Fibroblast of lung (primary cell): ENCODE data around the gene PRXL2A. TPM values are rescaled to one million over a fixed set of nuclear protein-coding genes. Genes with fewer than 3 reads are reported as not detected.

Experiments used
- DNase-seq, 2 donors: peaks; one replicate each; pipeline versions ENCODE4 v3.0.0 to v3.0.0-alpha.2; 2010; ENCODE audit warnings: low read depth in 2 of 2
- H2AFZ ChIP-seq: 2 replicates; pipeline ENCODE4 v1.5.1; 2012; ENCODE audit warnings: low read length, control low read depth, inconsistent platforms
- H3K27ac ChIP-seq: 2 replicates; pipeline ENCODE4 v1.5.1; 2011; ENCODE audit warnings: low read length, control low read depth; ENCODE audit not compliant: insufficient read depth
- H3K27me3 ChIP-seq: 2 replicates; pipeline ENCODE4 v1.5.1; 2011; ENCODE audit warnings: mild to moderate bottlenecking, low read length; ENCODE audit not compliant: control insufficient read depth, insufficient read depth
- H3K36me3 ChIP-seq: 2 replicates; pipeline ENCODE4 v1.5.1; 2011; ENCODE audit warnings: low read length; ENCODE audit not compliant: control insufficient read depth, insufficient read depth
- H3K4me1 ChIP-seq: 2 replicates; pipeline ENCODE4 v1.5.1; 2011; ENCODE audit warnings: low read length; ENCODE audit not compliant: control insufficient read depth, insufficient read depth; ENCODE audit errors: extremely low read depth
- H3K4me2 ChIP-seq: 2 replicates; pipeline ENCODE4 v1.5.1; 2011; ENCODE audit warnings: low read length, control low read depth; ENCODE audit not compliant: insufficient read depth; ENCODE audit errors: extremely low read depth
- H3K4me3 ChIP-seq, 4 experiments: fragments of 200-600 bp in 1 of 4; sonication (generic) in 1 of 4; replicated peaks in 1 of 4; 2 replicates each; pipeline ENCODE4 v1.5.1; 2011 to 2016; ENCODE audit warnings: low read length in 4 of 4, low read depth in 3 of 4, mild to moderate bottlenecking in 3 of 4, control low read depth in 2 of 4, inconsistent platforms in 1 of 4, mixed read lengths in 1 of 4; ENCODE audit not compliant: insufficient read depth in 1 of 4; ENCODE audit errors: control extremely low read depth in 1 of 4
- H3K79me2 ChIP-seq: 2 replicates; pipeline ENCODE4 v1.5.1; 2012; ENCODE audit warnings: mild to moderate bottlenecking, low read length, inconsistent platforms; ENCODE audit not compliant: control insufficient read depth, insufficient read depth
- H3K9ac ChIP-seq: 2 replicates; pipeline ENCODE4 v1.5.1; 2011; ENCODE audit warnings: mild to moderate bottlenecking, low read length, control low read depth; ENCODE audit not compliant: insufficient read depth
- H3K9me3 ChIP-seq: 2 replicates; pipeline ENCODE4 v1.5.1; 2012; ENCODE audit warnings: low read depth, low read length; ENCODE audit not compliant: control insufficient read depth, insufficient read depth
- H4K20me1 ChIP-seq: 2 replicates; pipeline ENCODE4 v1.5.1; 2011; ENCODE audit warnings: low read length; ENCODE audit not compliant: control insufficient read depth, insufficient read depth; ENCODE audit errors: extremely low read depth
- EZH2 ChIP-seq: IDR thresholded peaks from 2 replicates; pipeline ENCODE4 v1.5.1; 2012; ENCODE audit warnings: low read length, control low read depth, mild to moderate bottlenecking; ENCODE audit errors: missing control alignments
- polyA plus RNA-seq, 2 donors: library from polyadenylated mRNA; depleted of rRNA in 1 of 2; stranded (reverse) in 1 of 2; unstranded in 1 of 2; fragments of >200 nt; gene quantifications; 2 replicates each; pipeline ENCODE4 v1.2.1, GENCODE V29; 2011 to 2012; ENCODE audit warnings: missing spikeins in 1 of 2
- total RNA-seq: library from RNA; depleted of rRNA; stranded (reverse); fragments of >200 nt; gene quantifications from 2 replicates; pipeline ENCODE4 v1.2.1, GENCODE V29; 2014
- TF ChIP-seq, protein P1 (sequence below), 2 donors: IDR thresholded peaks in 1 of 2; conservative IDR thresholded peaks in 1 of 2; 1 replicate in 1 of 2; 2 replicates in 1 of 2; pipeline ENCODE4 v1.5.1; 2011 to 2012; ENCODE audit warnings: low read length in 2 of 2, control low read depth in 1 of 2, inconsistent platforms in 1 of 2, low read depth in 1 of 2, mild to moderate bottlenecking in 1 of 2

PRXL2A gene
- total and polyA plus RNA-seq, 2 donors (not counting 1 experiment from before 2014, with no cell fraction given) = 1.6 to 19.2 TPM

DNA sequence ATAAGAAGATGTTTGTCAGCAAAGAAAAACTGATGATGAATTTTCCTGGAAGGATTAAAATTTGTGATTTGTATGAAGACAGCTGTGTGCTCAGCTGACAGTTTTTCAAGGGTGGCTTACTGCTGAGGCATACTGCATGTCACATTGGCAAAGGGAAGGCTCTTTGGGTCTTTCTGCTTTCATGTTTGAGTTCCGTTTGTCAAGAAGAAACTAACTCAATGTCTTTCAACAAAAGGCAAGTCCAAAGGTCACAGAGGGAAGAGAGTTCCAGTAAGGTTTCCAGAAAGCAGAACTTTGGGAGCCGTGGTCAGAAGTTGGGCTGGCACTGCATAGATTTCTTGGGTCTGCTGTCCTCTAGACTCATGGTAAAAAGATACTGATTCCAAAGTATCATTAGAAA is 34.8 kb upstream of the PRXL2A start:
- Histone ChIP-seq H3K27ac (no peak overlapping the region), H2AFZ (no peak overlapping the region), H3K9ac (no peak overlapping the region), H3K4me3 (no peak overlapping the region), H3K4me1 (no peaks in the 10 kb centered on the region), H3K36me3 (no peaks in the 10 kb centered on the region), H4K20me1 (no peaks in the 10 kb centered on the region), H3K27me3 (no peaks in the 10 kb centered on the region), H3K9me3 (no peaks in the 10 kb centered on the region), H3K4me2 (no peak overlapping the region), H3K79me2 (no peaks in the 10 kb centered on the region)
- no peak for TF ChIP-seq EZH2
- TF ChIP-seq, protein P1, sequence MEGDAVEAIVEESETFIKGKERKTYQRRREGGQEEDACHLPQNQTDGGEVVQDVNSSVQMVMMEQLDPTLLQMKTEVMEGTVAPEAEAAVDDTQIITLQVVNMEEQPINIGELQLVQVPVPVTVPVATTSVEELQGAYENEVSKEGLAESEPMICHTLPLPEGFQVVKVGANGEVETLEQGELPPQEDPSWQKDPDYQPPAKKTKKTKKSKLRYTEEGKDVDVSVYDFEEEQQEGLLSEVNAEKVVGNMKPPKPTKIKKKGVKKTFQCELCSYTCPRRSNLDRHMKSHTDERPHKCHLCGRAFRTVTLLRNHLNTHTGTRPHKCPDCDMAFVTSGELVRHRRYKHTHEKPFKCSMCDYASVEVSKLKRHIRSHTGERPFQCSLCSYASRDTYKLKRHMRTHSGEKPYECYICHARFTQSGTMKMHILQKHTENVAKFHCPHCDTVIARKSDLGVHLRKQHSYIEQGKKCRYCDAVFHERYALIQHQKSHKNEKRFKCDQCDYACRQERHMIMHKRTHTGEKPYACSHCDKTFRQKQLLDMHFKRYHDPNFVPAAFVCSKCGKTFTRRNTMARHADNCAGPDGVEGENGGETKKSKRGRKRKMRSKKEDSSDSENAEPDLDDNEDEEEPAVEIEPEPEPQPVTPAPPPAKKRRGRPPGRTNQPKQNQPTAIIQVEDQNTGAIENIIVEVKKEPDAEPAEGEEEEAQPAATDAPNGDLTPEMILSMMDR (conservative IDR thresholded peaks at IDR 0.05 in 1 of 2, IDR thresholded peaks at IDR 0.05 in 1 of 2; ENCODE audit: low read depth in 1 of 2, low read length in 2 of 2) = no peak
- DNase-seq = no peak

DNA sequence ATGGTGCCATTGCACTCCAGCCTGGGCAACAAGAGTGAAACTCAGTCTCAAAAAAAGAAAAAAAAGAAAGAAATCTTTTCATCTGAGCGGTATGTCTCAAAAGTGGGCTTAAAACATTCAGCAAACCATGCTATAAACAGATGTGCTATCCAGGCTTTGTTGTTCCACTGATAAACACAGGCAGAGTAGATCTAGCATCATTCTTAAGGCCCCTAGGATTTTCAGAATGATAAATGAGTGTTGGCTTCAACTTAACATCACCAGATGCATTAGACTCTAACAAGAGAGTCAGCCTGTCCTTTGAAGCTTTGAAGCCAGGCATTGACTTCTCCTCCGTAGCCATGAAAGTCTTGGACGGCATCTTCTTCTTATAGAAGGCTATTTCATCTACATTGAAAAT is 28.6 kb upstream of the PRXL2A start:
- TF ChIP-seq, protein P1 (conservative IDR thresholded peaks at IDR 0.05 in 1 of 2, IDR thresholded peaks at IDR 0.05 in 1 of 2; ENCODE audit: low read depth in 1 of 2, low read length in 2 of 2) = no peak
- TF ChIP-seq EZH2 = no peak
- Histone ChIP-seq H3K36me3 (no peaks in the 10 kb centered on the region), H3K9ac (no peak overlapping the region), H3K79me2 (no peaks in the 10 kb centered on the region), H2AFZ (no peak overlapping the region), H3K9me3 (no peaks in the 10 kb centered on the region), H3K27me3 (no peaks in the 10 kb centered on the region), H3K27ac (no peak overlapping the region), H3K4me1 (no peaks in the 10 kb centered on the region), H4K20me1 (no peaks in the 10 kb centered on the region), H3K4me2 (no peak overlapping the region), H3K4me3 (no peak overlapping the region)
- DNase-seq = no peak

DNA sequence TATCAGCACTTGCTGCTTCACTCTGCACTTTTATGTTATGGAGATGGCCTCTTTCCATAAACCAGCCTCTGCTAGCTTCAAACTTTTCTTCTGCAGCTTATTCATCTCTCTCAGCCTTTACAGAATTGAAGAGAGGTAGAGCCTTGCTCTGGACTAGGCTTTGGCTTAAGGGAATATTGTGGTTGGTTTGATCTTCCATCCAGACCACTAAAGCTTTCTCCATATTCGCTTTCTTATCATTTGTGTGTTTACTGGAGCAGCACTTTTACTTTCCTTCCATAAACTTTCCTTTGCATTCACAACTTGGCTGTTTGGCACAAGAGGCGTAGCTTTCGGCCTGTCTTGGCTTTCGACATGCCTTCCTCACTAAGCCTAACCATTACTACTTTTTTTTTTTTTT is 28.2 kb upstream of the PRXL2A start:
- Histone ChIP-seq H3K36me3 (no peaks in the 10 kb centered on the region), H3K9ac (no peak overlapping the region), H3K4me2 (no peak overlapping the region), H3K9me3 (no peaks in the 10 kb centered on the region), H3K27me3 (no peaks in the 10 kb centered on the region), H2AFZ (no peak overlapping the region), H3K4me3 (no peak overlapping the region), H3K27ac (no peak overlapping the region), H3K79me2 (no peaks in the 10 kb centered on the region), H3K4me1 (no peaks in the 10 kb centered on the region), H4K20me1 (no peaks in the 10 kb centered on the region)
- DNase-seq = no peak
- no peak for TF ChIP-seq EZH2
- TF ChIP-seq, protein P1 (conservative IDR thresholded peaks at IDR 0.05 in 1 of 2, IDR thresholded peaks at IDR 0.05 in 1 of 2; ENCODE audit: low read depth in 1 of 2, low read length in 2 of 2) = no peak
